ENCODE data around the gene TOMM22. TPM values are rescaled to one million over a fixed set of nuclear protein-coding genes. Genes with fewer than 3 reads are reported as not detected.

Gene TOMM22
- total and polyA plus RNA-seq, 2 experiments from 2014 or later: 84.0 to 131 TPM

- TF ChIP-seq CREB1 (CRISPR knock-in tag; IDR thresholded peaks at IDR 0.05; ENCODE audit: low read depth) (no peak), EZH2phosphoT487 (IDR thresholded peaks at IDR 0.05; ENCODE audit: unreplicated experiment) (no peak), ZNF331 (CRISPR knock-in tag; IDR thresholded peaks at IDR 0.05; ENCODE audit: low read depth) (no peak), ZNF114 (CRISPR knock-in tag; IDR thresholded peaks at IDR 0.05) (no peak), ZNF462 (CRISPR knock-in tag; IDR thresholded peaks at IDR 0.05) (no peak), REST (IDR thresholded peaks at IDR 0.05; ENCODE audit: unreplicated experiment) (no peak), CTCF (conservative IDR thresholded peaks at IDR 0.05; ENCODE audit: low read depth in 2 of 2) (no peak), EZH2 (IDR thresholded peaks at IDR 0.05; ENCODE audit: low read depth, unreplicated experiment) (no peak), POLR2AphosphoS5 (IDR thresholded peaks at IDR 0.05; ENCODE audit: low read depth) (no peak), STAT1 (IDR thresholded peaks at IDR 0.05; ENCODE audit: unreplicated experiment) (no peak), JUNB (IDR thresholded peaks at IDR 0.05; ENCODE audit: unreplicated experiment) (no peak), ETS1 (IDR thresholded peaks at IDR 0.05) (no peak), NANOG (IDR thresholded peaks at IDR 0.05; ENCODE audit: borderline replicate concordance) (no peak)
- peaks cover 38% of the 10 kb centered on the region for H3K4me1 Mint-ChIP-seq
- H3K36me3 Mint-ChIP-seq (ENCODE audit: low read depth): peaks cover 43% of the 10 kb centered on the region
- no peak overlapping the region for H3K4me2 ChIP-seq
- H3K9me2 ChIP-seq (ENCODE audit: insufficient read depth): no peaks in the 10 kb centered on the region
- H3K79me2 ChIP-seq (replicated peaks; ENCODE audit: insufficient read depth): peaks cover 40% of the 10 kb centered on the region
- H3K4me3 Mint-ChIP-seq: no peak overlapping the region
- no peaks in the 10 kb centered on the region for H3K9me3 Mint-ChIP-seq
- no peaks in the 10 kb centered on the region for H3K27me3 ChIP-seq (ENCODE audit: insufficient read depth)
- ATAC-seq (no peak), DNase-seq (ENCODE audit: low spot score) (no peak)
- H3K27ac ChIP-seq (ENCODE audit: low read depth): peak overlapping the region; percentile 32; the same call in 1 of the 2 replicates
- no peak overlapping the region for H3K4me3 ChIP-seq
- H3K36me3 ChIP-seq (ENCODE audit: insufficient read depth): peaks cover 18% of the 10 kb centered on the region; the same call in 1 of the 2 replicates
- H2AFZ ChIP-seq: no peak overlapping the region
- peak overlapping the region; percentile 90 for H3K27ac Mint-ChIP-seq
- peaks cover 7% of the 10 kb centered on the region for H3K27me3 Mint-ChIP-seq (ENCODE audit: insufficient read depth, low read depth, poor library complexity)
- peaks cover 38% of the 10 kb centered on the region for H4K20me1 ChIP-seq (replicated peaks; ENCODE audit: insufficient read depth)
- peaks cover 23% of the 10 kb centered on the region for H3K4me1 ChIP-seq (ENCODE audit: insufficient read depth)
- H3F3A ChIP-seq (replicated peaks; ENCODE audit: low read depth): 0 out of 2 replicates have a peak, but pooled peaks cover 4% of the 10 kb centered on the region
Observed at GRCh38 chr22:38716826-38717225, 35.1 kb downstream of the TOMM22 start.

Measured in GM23338 (cell line).